ENCODE data around the gene PALD1. TPM values are rescaled to one million over a fixed set of nuclear protein-coding genes. Genes with fewer than 3 reads are reported as not detected.

The PALD1 gene
- total RNA-seq, 1 experiment from 2014 or later: 1.6 TPM

DNA sequence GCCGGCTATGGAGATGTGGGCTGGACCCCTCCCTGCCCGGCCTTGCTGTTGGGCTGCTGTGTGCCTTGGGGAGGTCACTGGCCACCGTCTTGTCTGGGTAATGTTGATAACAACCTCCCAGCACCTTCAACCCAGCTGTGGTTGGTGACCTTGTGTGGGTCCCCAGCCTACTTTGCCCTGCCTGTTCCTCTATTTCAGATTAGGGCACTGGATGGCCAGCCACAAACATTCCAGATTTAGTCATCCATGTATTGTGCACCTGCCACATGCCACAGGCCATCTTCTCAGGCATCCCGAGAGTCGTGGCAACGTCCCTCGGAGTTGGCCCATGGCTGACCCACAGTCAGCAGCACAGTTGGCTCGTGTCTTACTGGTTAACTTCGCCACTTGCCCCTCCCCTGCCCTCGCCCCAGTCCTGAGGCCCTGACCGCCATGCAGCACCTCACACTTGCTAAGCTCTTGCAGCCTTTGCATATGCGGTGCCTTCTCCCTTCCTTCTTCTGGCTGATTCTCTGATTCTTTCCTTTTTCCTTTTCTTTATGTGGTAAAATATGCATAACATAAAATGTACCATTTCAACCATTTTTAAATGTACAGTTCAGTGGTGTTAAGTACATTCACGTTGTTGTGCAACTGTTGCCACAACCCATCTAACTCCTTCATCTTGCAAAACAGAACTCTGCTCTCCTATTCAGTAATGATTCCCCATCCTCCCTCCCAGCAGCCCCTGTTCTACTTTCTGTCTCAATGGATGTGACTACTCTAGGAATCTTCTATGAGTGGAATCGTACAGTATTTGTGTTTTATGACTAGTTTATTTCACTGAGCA is 63.4 kb downstream of the PALD1 start:
- in situ Hi-C loops (cut with HindIII; ENCODE audit: low pct_unique_long_range_greater_than_20kb, low sequenced_read_pairs): no loop called here
- no peak for DNase-seq (ENCODE audit: low read depth)

DNA sequence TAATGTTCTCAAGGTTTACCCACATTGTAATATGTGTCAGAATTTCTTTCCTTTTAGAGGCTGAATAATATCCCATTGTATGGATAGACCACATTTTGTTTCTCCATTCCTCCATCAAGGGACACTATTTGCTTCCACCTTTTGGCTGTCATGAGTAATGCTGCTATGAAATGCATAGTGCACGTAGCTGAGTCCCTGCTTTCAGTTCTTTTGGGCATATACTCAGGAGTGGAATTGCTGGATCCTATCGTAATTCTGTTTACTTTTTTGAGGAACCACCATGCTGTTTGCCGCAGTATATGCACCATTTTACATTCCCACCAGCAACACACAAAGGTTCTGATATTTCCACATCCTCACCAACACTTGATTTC is 64.0 kb downstream of the PALD1 start:
- in situ Hi-C loops (cut with HindIII; ENCODE audit: low pct_unique_long_range_greater_than_20kb, low sequenced_read_pairs): no loop called here
- no peak for DNase-seq (ENCODE audit: low read depth)

DNA sequence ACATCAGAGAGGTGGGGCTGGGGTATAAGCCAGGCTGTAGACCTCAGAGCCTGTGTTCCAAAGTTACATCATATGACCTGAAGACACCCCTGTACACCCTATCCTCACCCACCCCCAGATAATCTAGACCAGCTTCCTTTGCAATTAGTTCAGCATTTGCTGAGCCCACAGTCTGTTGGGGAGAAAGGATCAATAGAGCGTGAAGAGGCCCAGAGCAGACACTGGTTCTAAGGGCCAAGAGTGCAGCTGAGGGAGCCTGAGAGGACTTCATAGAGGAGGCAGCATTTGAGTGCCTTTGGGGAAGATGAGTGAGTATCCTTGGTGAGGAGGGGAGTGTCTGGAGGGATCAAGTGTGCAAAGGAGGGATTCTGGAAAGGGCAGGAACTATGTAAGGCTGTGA is 65.3 kb downstream of the PALD1 start:
- DNase-seq (ENCODE audit: low read depth): no peak
- in situ Hi-C loops (cut with HindIII; ENCODE audit: low pct_unique_long_range_greater_than_20kb, low sequenced_read_pairs): no loop called here

DNA sequence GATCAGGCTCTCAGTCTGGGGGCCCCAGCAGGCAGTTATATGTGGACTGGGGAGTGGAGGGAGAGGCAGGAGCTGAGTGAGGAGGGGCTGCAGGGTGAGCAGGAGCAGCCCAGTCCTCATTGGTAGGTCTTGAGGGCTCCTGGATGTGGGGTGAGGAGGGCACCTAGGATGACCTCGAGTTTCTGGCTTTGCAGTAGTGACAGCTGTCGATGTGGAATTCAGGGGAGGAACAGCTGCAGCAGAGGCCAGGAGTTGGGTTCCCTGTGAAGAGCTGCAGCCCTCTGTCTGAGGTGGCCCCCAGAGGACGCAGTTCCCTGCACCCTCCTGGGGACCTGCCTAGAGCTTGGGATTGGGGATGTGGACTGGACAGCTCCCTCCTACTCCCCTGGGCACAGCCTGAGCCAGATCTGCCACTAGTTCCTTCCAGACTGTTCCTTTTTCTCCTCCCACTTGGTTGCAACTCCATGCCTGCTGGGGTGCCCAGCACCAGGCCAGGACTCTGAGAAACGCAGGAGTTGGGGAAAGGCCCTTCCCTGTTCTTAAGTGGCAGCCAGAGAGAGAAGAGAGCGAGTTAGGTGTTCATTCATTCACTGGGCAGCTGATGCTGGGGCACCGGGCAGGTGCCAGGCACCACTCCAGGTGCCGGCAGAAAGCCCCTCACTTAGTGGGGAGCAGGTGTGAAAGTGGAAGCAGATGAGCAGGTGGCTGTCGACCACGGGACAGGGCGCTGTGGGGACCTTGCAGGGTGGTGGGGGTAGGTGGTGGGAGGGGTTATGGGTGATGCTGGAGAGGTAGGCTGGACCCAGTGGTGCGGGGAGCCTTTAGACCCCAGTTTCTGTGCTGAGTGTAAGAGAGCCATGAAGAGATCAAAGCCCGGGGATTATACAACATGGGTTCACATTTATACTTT is 66.1 kb downstream of the PALD1 start:
- no peak for DNase-seq (ENCODE audit: low read depth)
- in situ Hi-C loops (cut with HindIII; ENCODE audit: low pct_unique_long_range_greater_than_20kb, low sequenced_read_pairs): no loop called here

DNA sequence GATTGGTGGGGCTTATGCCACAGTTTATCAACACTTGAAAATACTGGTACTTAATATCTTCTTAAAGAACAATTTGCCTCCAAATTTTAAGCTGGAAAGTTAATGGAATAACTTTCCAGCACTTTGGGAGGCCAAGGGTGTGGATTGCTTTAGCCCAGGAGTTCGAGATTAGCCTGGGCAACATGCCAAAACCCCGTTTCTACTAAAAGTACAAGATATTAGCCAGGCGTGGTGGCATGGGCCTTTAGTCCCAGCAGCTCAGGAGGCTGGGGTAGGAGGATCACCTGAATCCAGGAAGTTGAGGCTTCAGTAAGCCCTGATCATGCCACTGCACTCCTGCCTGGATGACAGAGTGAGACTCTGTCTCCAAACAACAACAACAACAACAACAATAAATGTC is 68.0 kb downstream of the PALD1 start:
- in situ Hi-C loops (cut with HindIII; ENCODE audit: low pct_unique_long_range_greater_than_20kb, low sequenced_read_pairs): no loop called here
- no peak for DNase-seq (ENCODE audit: low read depth)

DNA sequence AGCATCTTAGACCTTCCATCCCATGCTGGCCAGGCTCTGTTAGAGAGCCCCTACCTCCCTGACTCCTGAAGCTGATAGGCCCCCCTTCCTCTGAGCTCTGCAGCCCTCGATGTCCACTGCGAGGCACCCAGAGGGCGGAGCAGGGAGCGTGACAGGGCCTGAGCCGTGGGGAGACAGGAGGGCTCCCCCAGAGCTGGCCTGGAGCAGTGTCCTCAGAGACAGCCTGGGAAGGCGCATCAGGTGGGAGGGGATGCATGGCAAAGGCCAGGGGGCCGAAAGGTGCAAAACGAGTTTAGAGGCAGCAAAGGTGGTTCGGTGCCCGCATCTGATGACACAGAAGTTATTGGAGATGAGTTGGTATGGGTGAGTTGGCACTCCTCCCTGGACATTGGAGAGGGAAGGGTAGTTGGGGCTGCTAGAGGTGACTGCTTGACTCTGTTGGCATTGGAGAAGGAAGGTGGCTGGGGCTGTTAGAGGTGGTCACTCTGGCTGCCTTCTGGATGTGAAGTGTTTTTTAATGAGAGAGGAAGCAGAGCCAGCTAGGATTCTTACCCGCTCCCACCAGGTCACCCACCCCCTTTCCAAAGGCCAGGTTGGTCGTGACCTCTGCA is 70.9 kb downstream of the PALD1 start:
- in situ Hi-C loops (cut with HindIII; ENCODE audit: low pct_unique_long_range_greater_than_20kb, low sequenced_read_pairs): no loop called here
- DNase-seq (ENCODE audit: low read depth): no peak

DNA sequence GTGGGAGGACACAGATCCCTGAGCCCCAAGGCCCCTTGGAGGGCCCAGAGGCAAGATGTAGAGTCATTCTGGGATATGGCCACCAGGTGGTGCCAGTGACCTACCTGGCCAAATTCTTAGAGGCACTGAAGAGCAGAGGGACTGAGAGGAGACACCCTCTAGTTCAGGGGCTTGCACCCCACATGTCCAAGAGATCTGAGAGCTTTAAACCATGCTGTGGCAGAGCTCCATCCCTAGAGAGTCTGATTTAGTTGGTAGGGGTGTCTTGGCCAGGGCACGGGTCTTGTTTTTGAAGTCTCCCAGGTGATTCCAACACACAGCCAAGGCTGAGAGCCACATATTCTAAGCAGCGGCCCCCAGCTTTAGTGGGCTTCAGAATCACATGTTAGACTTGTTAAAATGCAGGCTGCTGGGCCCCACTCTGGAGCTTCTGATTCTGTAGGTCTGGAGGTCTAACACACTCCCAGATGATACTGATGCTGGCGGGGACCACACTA is 71.4 kb downstream of the PALD1 start:
- DNase-seq (ENCODE audit: low read depth): peak; percentile 48
- in situ Hi-C loops (cut with HindIII; ENCODE audit: low pct_unique_long_range_greater_than_20kb, low sequenced_read_pairs): no loop called here

DNA sequence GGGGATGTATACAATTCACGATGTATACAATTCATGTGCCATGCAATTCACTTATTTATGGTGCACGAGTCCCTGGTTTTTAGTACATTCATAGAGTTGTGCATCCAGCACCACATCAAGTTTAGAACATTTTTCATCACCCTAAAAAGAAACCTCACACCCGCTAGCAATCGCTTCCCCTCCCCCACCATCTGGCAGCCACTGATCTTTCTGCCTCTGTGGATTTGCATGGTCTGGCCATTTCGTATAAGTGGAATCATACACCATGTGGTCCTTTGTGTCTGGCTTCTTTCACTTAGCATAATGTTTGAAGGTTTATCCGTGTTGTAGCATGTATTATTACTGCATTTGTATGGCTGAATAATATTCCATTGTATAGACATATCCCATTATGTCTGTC is 71.9 kb downstream of the PALD1 start:
- no peak for DNase-seq (ENCODE audit: low read depth)
- in situ Hi-C loops (cut with HindIII; ENCODE audit: low pct_unique_long_range_greater_than_20kb, low sequenced_read_pairs): no loop called here

DNA sequence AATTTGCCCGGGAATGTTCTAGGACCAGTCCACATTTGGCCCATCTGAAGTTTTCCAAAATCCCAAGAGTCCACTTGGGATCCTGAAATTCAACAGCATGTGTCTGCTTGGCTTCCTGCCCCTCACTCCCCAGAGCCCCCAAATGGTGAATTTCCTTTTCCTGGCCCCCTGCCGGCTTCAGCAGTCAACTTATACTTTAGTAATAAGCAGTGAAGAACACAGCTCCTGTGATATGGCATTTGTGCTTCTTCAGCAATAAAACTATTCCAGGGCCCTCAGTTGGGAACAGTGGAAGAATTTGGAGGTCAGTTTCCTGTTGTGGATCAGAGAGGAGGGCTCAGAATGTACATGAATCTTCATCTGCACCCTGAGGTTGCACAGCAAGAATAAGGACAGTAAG is 72.9 kb downstream of the PALD1 start:
- DNase-seq (ENCODE audit: low read depth): no peak
- in situ Hi-C loops (cut with HindIII; ENCODE audit: low pct_unique_long_range_greater_than_20kb, low sequenced_read_pairs): no loop called here

DNA sequence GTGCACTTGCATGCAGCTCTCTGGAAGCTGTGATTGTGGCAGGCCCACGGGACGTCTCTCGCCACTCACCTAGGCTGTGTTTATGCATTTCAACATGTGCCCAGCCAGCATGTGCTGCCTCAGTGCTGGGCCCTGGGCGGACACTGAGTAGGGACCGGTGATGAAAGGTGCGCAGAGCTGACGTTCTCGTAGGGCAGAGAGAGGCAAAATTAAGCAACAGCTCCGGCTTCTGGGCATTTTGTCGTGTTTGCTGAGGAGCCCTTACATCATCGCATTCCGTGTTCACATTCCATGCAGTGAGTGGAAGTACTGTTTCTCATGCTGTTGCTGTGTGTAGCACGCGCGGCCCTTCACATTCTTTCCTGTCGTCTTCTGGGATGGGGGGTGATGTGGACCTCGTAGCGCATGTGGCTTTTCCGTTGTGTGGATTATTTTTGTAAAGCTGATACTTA is 73.4 kb downstream of the PALD1 start:
- in situ Hi-C loops (cut with HindIII; ENCODE audit: low pct_unique_long_range_greater_than_20kb, low sequenced_read_pairs): no loop called here
- no peak for DNase-seq (ENCODE audit: low read depth)

DNA sequence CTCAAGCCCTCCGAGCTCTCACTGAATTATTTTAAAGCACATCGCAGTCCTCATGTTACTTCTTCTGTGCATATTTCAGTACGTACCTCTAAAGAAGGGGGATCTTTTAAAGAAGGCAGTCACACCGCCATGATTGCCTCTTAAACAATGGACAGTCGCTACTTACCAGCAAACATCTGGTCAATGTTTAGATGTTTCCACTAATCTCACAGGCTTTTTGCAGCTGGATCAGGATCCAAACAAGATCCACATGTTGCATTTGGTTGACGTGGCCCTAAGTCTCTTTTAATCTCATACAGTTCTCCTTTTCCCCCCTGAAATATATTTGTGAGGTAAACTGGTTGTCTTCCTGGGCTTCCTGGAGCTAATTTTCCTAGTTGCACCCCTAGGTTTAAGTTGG is 74.0 kb downstream of the PALD1 start:
- in situ Hi-C loops (cut with HindIII; ENCODE audit: low pct_unique_long_range_greater_than_20kb, low sequenced_read_pairs): no loop called here

DNA sequence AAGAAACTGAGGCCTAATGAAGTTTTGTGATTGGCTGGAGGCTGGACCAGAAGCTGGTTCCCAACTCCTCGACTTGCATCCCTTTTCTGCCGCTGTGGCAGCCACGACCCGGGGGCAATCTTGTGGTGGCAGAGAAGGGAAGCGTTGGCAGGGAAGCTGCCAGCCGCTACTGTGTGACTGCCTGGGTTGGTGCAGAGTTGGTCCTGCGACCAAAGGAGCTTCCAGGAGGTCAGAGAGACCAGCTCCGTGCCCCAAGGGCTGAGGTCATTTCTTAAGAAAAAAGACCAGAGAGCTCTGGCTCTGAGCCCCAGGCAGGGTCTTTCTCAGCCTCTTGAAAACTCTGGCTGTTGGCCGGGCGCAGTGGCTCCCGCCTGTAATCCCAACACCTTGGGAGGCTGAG is 76.8 kb downstream of the PALD1 start:
- in situ Hi-C loops (cut with HindIII; ENCODE audit: low pct_unique_long_range_greater_than_20kb, low sequenced_read_pairs): no loop called here
- no peak for DNase-seq (ENCODE audit: low read depth)

More for the DNA sequence above, 74.0 kb downstream of the PALD1 start:
- no peak for DNase-seq (ENCODE audit: low read depth)

DNA sequence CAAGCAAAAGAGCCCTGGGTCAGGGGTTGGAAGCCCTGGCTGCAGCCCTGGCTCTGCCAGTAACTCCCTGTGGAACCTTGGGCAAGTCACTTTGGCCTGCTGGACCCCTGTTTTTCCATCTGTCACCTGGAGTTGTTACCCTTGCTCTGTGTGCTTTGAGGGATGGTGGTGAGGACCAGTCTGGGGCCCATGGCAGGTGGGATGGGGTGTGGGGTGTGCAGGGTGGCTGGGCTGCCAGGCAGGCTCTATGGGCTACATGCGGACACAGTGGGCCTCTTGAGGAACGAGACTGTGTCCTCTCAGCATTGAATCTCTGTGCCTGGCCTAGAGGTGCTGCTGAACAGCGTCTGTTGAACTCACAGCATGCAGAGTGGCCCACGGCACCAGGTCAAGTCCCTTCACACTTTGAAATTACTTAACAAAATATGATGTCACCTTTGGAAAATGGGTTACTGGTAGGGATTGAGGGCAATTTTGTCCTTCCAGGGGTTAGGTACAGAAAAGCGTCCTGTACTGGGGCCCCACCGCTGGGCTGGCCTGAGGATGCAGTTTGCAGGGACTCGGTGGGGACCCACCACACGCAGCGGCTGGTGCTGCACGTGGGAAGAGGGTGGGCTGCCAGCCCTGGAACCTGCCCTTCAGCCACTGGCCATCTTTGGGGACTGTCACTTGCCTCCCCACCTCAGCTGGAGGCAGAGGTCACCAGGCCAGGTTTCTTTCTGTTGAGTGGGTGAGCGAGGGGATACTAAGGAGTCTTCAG is 78.7 kb downstream of the PALD1 start:
- no peak for DNase-seq (ENCODE audit: low read depth)
- in situ Hi-C loops (cut with HindIII; ENCODE audit: low pct_unique_long_range_greater_than_20kb, low sequenced_read_pairs): no loop called here

DNA sequence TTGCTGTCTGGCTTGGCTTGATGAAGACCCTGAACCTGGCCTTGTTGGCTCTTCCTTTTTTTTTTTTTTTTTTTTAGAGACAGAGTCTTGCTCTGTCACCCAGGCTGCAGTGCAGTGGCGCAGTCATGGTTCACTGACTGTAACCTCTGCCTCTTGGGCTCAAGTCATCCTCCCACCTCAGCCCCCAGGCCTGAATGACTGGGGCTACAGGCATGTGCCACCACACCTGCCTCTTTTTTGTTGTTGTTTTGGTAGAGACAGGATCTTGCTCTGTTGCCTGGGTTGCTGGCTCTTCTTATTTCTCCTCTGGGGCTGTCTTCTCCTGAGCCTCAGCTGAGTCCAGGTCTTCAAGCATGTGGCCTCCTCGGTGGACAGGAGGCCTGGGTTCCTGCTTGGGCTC is 79.3 kb downstream of the PALD1 start:
- no peak for DNase-seq (ENCODE audit: low read depth)
- in situ Hi-C loops (cut with HindIII; ENCODE audit: low pct_unique_long_range_greater_than_20kb, low sequenced_read_pairs): no loop called here

DNA sequence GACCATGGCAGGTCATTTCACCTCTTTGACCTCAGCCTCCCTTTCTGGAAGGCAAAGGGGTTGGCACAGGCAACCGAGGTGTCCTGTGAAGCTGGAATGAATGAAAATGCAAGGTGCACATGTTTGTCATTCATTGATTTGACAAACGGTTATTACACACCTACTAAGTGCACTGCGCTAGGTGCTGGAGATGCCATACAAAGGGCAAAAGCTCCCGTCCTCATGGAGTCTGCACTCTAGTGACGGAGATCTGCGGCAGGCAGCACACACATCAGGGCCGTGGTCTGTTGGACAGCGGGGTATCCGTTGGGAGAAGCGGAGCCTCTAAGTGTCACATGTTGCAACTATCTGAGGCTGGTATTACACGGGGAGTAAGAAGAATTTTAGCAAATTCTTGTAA is 79.7 kb downstream of the PALD1 start:
- DNase-seq (ENCODE audit: low read depth): no peak

DNA sequence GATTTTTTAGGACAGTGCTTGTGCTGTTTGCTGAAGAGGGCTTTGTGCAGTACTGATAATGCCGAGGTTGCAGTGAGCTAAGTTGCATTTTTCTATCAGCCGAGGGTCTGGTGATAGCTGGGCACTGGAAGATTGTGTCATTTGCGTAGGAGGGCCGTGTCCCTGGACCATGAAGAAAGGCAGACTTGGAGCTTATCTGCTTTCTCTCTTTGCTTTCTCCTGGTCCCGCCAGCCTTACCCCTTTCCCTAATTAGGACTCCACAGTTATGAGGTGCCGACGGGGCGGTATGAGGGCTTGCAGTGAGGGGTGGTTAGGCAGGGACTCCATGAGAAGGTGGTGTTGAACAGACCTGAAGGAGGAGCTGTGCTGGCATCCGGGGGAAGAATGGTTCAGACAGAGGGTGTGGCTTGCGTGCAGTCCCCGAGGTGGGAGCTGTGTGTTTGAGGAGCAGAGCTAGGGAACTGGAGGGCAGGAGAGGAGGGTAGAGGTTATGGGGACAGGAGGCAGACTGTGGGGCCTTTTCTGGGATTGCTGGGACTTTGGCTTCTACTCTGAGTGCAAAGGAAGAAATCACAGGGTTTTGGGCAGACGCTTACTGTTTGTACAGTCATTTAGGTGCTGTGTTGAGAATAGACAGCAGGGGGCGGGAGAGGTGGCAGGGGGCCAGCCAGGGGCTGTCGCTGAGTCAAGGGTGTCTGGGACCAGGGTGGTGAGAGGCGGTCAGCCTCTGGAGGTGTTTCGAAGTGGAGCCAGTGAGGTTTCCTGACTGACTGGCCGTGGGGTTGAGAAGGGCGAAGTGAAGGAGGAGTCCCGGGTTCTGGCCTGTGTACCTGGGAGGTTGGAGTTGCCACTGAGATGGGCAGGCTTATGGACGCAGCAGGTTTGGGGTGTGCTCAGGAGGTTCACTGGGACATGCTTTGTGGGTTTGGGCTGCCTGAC is 80.6 kb downstream of the PALD1 start:
- in situ Hi-C loops (cut with HindIII; ENCODE audit: low pct_unique_long_range_greater_than_20kb, low sequenced_read_pairs): no loop called here
- DNase-seq (ENCODE audit: low read depth): no peak

More for the DNA sequence above, 79.7 kb downstream of the PALD1 start:
- in situ Hi-C loops (cut with HindIII; ENCODE audit: low pct_unique_long_range_greater_than_20kb, low sequenced_read_pairs): no loop called here

DNA sequence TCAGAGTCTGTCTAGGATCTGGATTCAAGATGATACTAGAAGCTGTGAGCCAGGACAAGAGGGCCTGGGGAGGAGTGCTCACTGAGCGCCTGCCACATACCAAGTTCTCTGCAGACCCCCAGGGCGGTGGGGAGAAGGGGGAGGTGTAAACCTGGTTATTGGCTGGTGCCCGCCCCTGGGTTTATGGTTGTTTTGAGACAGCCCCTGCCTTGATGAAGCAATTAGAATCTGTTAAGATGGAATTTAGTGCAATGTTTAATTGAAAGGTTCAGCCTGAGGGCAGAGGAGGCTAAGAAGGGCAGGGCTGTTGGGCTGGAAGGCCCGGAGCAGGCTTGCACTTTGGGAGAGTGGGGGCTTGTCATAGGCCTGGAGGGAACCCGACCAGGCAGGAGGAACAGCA is 81.3 kb downstream of the PALD1 start:
- DNase-seq (ENCODE audit: low read depth): no peak
- in situ Hi-C loops (cut with HindIII; ENCODE audit: low pct_unique_long_range_greater_than_20kb, low sequenced_read_pairs): no loop called here

Measured in Caki2 (cell line).